ENCODE results near the gene TAF1C. TPM values are rescaled to one million over a fixed set of nuclear protein-coding genes. Genes with fewer than 3 reads are reported as not detected.

TAF1C gene
- total RNA-seq, 1 experiment from 2014 or later: 89.7 TPM

DNA sequence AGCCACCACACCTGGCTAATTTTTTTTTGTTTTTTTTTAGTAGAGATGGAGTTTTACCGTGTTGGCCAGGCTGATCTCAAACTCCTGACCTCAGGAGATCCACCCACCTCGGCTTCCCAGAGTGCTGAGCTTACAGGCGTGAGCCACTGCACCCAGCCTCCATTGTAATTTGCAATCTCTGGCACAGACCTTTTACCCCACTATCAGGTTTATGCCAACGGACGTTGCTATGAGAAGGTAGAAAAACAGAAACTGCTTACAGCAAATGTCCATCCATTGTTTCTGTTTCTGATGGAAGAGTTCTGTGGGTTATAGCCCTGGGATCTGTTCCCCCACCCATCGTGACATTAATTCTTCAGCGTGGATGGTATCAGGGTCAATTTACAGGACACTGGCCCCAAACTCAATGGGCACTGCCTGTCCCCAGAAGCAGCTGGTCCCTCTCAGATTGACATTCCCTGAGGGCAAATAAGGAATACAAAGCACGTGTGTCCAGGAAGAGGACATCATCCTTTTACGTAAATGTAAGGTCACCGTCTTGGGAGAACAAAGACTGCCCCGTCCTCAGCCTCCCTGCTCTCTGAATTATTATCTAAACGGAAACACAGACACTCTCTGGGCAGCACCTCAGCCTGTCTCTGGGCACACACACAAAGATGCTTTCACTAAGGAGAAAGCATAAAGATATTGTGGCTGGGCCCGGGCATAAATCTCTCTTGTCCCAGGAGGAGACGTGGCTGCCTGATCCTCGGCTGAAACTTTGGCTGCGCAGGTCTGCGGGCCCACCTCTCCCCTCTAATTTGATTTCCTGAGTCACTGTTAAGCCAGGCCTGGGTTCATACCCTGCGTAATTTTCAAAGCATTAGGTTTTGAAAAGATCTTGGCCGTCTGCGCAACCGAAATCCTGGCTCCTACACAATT is 47.7 kb upstream of the TAF1C start:
- no peaks in the 10 kb centered on the region for H3K36me3 Mint-ChIP-seq
- no peak overlapping the region for H3K4me3 Mint-ChIP-seq
- H3K27ac Mint-ChIP-seq: no peak overlapping the region
- no peak for TF ChIP-seq SMAD3 (CRISPR knock-in tag; IDR thresholded peaks at IDR 0.05; ENCODE audit: borderline replicate concordance)
- TF ChIP-seq TEAD4 (CRISPR knock-in tag; IDR thresholded peaks at IDR 0.05): no peak
- TF ChIP-seq GABPB1 (CRISPR knock-in tag; IDR thresholded peaks at IDR 0.05): no peak
- TF ChIP-seq HMGXB4 (CRISPR knock-in tag; IDR thresholded peaks at IDR 0.05): no peak
- no peak for TF ChIP-seq JAZF1 (CRISPR knock-in tag; IDR thresholded peaks at IDR 0.05)
- TF ChIP-seq PRDM15 (CRISPR knock-in tag; IDR thresholded peaks at IDR 0.05): no peak
- TF ChIP-seq ZBTB43 (CRISPR knock-in tag; IDR thresholded peaks at IDR 0.05): no peak
- TF ChIP-seq NFE2L1 (CRISPR knock-in tag; IDR thresholded peaks at IDR 0.05): no peak
- TF ChIP-seq ELF4 (CRISPR knock-in tag; IDR thresholded peaks at IDR 0.05; ENCODE audit: low read depth): no peak
- TF ChIP-seq ZNF423 (CRISPR knock-in tag; IDR thresholded peaks at IDR 0.05): no peak
- no peak for TF ChIP-seq TCF7 (CRISPR knock-in tag; IDR thresholded peaks at IDR 0.05; ENCODE audit: low read depth)
- TF ChIP-seq AFF4 (CRISPR knock-in tag; IDR thresholded peaks at IDR 0.05; ENCODE audit: borderline replicate concordance): no peak
- no peaks in the 10 kb centered on the region for H3K4me1 Mint-ChIP-seq
- ATAC-seq: no peak
- POLR2A ChIA-PET: no interaction called here
- no peaks in the 10 kb centered on the region for H3K9me3 Mint-ChIP-seq
- CTCF ChIA-PET: interaction anchor here (1.5 to 2.7 kb wide), 2 partner anchors 48 to 73 kb away, joined by 5 to 12 read pairs; partner anchors contain the start of gene TAF1C
- DNase-seq (ENCODE audit: low spot score): no peak
- H3K27me3 Mint-ChIP-seq (ENCODE audit: low read depth): no peaks in the 10 kb centered on the region; the same call in 1 of the 2 replicates

DNA sequence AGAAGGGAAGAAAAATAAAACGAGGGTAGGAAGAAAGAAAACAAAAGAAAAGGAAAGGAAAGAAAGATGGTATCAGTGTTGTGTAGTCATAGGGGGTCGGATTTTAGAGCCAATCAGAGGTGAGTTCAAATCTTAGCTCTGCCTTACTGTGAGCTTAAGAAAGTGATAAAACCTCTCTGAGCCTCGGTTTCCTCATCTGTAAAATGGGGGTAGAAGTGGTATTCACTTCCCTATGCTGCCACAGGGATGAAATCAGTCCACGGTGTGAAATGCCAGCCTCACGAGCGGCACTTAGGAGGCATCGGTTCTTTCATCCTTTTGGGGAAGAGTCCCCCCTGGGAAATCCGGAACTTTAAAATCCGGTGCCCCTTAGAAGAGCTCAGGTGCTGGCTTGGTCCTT is 46.9 kb upstream of the TAF1C start:
- DNase-seq (ENCODE audit: low spot score) (no peak), ATAC-seq (no peak)
- H3K9me3 Mint-ChIP-seq: no peaks in the 10 kb centered on the region
- no peaks in the 10 kb centered on the region for H3K36me3 Mint-ChIP-seq
- no peaks in the 10 kb centered on the region; the same call in 1 of the 2 replicates for H3K27me3 Mint-ChIP-seq (ENCODE audit: low read depth)
- H3K4me1 Mint-ChIP-seq: 0 out of 2 replicates have a peak, but pooled peaks cover 2% of the 10 kb centered on the region
- H3K27ac Mint-ChIP-seq: no peak overlapping the region
- ChIA-PET CTCF (interaction anchor here (1.5 kb wide), 1 partner anchor 74 kb away, joined by 5 read pairs; no protein-coding TSS in a partner anchor), POLR2A (no interaction called here)
- no peak overlapping the region for H3K4me3 Mint-ChIP-seq
- no peak for TF ChIP-seq ZNF219 (CRISPR knock-in tag; IDR thresholded peaks at IDR 0.05; ENCODE audit: borderline replicate concordance)
- no peak for TF ChIP-seq ETV6 (CRISPR knock-in tag; IDR thresholded peaks at IDR 0.05)
- TF ChIP-seq, protein P1, sequence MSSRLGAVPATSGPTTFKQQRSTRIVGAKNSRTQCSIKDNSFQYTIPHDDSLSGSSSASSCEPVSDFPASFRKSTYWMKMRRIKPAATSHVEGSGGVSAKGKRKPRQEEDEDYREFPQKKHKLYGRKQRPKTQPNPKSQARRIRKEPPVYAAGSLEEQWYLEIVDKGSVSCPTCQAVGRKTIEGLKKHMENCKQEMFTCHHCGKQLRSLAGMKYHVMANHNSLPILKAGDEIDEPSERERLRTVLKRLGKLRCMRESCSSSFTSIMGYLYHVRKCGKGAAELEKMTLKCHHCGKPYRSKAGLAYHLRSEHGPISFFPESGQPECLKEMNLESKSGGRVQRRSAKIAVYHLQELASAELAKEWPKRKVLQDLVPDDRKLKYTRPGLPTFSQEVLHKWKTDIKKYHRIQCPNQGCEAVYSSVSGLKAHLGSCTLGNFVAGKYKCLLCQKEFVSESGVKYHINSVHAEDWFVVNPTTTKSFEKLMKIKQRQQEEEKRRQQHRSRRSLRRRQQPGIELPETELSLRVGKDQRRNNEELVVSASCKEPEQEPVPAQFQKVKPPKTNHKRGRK (CRISPR knock-in tag; IDR thresholded peaks at IDR 0.05; ENCODE audit: borderline replicate concordance): no peak
- no peak for TF ChIP-seq ZBTB21 (CRISPR knock-in tag; IDR thresholded peaks at IDR 0.05; ENCODE audit: borderline replicate concordance)
- TF ChIP-seq ZNF423 (CRISPR knock-in tag; IDR thresholded peaks at IDR 0.05): no peak
- no peak for TF ChIP-seq NR2C2 (CRISPR knock-in tag; IDR thresholded peaks at IDR 0.05)
- no peak for TF ChIP-seq ZBTB43 (CRISPR knock-in tag; IDR thresholded peaks at IDR 0.05)
